Fibroblast of skin of left biceps (primary cell): ENCODE results near the gene SLC9A8.
A peak's percentile ranks its signal among the peaks of the same experiment; 100 is the strongest.
"Not testable (repeated sequence)": the region's sequence is repeated elsewhere in the genome, so short reads cannot be mapped to it uniquely, and the experiment has no call there.

Experiments
- DNase-seq, 2 experiments: peaks; one replicate each; pipeline ENCODE4 v3.0.0-alpha.2; 2013; ENCODE audit warnings: low read depth in 2 of 2

The SLC9A8 gene

GRCh38 chr20:49850463-49851230 lies 38.0 kb downstream of the SLC9A8 start:
- DNase-seq, result no peak

GRCh38 chr20:49851231-49851705 lies 38.6 kb downstream of the SLC9A8 start:
- DNase-seq, result no peak

DNA sequence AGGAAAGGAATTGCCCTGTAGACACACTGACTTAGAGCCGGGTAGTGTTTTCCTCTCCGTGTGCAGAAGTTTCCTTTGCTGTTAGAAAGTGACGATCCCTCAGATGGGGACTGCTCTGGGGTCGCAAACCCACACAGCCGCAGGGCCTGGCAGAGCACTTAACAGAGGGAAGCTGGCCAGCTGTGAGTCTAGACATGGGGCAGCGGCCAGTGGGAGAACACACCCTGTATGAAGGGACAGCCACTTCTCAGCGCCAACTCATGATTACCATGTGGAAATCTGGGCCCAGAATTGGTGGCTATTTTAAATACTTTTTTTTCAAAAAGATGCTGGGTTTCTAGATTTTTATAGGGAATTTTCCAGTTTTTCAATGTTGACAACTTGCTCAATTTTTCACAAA lies 39.4 kb downstream of the SLC9A8 start:
- DNase-seq, result no peak

DNA sequence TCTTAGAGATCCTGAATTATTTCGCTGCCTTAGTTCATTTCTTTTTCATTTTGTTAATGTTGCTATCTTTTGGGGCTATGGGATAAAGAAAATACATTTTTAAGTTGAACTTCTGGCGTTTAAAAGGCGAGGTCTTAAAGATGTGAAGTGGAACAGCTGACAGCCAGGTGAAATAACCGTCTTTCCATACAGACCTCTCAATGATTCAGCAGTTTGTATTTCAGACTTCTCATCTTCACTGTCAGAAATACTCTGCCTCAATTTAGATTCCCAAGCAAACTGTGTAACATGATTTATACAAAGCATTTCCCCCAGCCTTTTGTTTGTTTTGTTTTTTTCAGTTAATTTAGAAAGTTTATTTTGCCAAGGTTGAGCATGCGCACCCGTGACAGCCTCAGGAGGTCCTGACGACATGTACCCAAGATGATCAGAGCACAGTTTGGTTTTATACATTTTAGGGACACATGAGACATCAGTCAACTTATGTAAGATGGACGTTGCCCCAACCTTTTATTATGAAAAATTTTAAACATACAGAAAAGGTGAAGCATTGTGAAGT lies 40.0 kb downstream of the SLC9A8 start:
- no peak for DNase-seq

- DNase-seq, result no peak
Measured at GRCh38 chr20:49853640-49854039, 41.0 kb downstream of the SLC9A8 start.

GRCh38 chr20:49854190-49854875 lies 41.7 kb downstream of the SLC9A8 start:
- DNase-seq, result no peak

GRCh38 chr20:49856904-49857303 lies 44.3 kb downstream of the SLC9A8 start:
- no peak for DNase-seq

DNA sequence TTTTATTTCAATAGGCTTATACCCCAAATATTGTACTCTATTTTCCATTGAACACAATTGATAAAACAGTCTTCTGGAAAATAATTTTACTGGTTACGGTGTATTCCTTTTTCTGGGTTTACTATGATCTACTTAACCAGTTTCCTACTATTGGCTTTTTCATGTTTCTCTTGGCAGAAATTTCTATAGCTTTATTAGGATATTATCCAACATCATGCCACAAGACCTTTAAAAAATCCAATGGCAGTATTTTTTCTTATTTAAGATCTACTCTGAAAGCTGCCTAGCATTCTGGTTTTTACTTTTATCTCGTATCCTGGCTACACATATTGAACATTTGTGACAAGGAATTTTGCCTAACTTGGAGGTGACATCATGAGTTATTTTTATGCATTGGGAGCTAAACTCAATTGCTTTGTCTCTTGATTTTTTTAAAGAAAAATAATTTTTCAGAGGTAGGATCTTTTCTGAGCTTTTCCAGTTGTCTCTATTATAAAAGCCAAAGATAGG lies 45.5 kb downstream of the SLC9A8 start:
- DNase-seq, result no peak

- DNase-seq, result no peak
Measured at GRCh38 chr20:49859011-49859410, 46.4 kb downstream of the SLC9A8 start.

GRCh38 chr20:49859807-49860206 lies 47.2 kb downstream of the SLC9A8 start:
- no peak for DNase-seq

- not testable (repeated sequence) for DNase-seq
Measured at GRCh38 chr20:49861232-49861631, 48.6 kb downstream of the SLC9A8 start.

GRCh38 chr20:49862607-49863200 lies 50.1 kb downstream of the SLC9A8 start:
- no peak for DNase-seq

DNA sequence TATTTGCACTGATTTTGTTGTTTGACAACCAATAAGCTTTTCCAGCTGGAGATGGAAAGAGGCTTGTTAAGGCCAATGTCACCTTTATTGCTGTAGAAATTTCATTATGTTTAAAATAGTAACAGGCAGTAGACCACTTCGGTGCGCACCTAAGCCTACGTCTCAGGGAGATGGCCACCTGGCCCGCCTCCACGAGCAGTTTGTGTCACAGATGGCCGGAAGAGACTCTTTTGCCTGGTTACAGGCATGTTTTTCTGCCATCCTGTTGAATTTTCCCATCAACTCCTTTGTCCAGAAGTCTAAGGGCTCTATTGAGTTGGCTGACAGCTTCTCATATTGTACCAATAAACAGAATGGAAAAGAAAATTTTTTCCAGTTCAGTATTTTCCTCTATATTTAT lies 51.0 kb downstream of the SLC9A8 start:
- DNase-seq, result no peak

DNA sequence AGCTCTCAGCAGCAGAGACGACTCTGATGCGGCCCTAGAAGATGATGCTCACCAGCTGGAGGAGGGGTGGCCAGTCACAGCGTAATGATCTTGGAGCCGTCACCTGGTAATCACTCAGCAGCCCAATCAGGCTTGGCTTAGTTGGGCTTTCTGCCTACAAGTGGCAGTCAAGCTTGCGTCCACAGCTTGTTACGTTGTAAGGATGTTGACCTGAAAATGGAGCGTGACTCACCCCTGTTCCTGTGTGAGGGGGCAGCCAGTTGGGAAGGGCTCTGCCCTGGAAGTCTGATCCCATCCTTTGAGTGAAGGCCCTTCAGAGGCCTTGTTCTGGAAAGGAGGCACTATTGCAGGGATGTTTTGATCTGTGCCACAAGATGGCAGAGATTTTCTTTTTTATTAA lies 52.9 kb downstream of the SLC9A8 start:
- DNase-seq, result no peak

DNA sequence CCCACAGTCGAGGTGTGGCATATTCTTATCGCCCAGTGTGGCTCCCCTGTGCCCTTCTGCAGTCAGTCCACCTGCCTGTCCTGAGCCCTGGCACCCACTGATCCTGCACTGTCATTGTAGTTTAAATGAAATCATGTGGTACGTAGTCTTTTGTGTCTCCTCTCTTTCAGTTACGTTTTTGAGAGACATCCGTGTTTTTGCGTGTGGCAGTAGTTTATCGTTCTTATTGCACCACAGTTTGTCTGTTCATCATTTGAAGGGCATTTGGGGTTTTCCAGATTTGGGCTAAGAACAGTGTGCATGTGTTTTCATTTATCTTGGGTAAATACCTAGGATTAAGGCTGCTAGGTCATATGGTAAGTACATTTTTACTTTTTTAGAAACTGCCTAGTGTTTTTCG lies 53.4 kb downstream of the SLC9A8 start:
- DNase-seq, result peak; percentile 78 to 83

DNA sequence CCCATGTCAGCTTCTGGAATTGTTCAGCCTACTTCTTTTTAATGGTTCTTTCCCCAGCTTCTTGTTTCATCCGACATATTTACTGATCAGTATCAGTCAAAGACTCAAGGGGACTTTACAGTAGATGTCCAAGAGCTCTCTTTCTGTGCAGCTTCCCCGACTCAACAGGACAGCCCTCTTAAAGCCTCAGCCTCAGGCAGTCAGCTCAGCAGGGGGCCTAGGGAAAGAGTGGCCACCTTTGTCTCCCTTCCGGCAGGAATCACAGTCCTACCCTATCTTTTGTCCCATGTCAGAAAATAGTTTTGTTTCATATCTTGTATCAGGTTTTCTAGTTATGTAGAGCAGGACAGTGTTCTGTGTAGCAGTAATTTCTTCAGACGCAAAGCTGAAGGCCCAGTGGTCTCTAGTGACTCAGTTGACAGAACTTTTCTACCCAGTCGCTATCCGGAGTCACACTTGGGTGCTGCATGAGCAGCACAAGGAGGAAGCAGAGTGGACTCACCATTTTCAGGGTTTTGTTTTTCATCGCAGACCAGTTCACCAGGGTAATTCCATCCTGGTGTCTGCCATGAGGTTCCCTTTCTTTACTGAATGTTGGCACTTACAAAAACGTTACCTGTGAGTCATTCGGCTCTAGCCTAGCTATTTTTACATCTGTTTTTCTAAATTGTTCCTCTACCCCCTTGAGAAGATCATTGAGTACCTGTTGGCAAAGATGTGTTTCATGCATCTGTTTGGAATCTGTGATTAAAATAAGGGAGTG lies 55.0 kb downstream of the SLC9A8 start:
- no peak for DNase-seq

DNA sequence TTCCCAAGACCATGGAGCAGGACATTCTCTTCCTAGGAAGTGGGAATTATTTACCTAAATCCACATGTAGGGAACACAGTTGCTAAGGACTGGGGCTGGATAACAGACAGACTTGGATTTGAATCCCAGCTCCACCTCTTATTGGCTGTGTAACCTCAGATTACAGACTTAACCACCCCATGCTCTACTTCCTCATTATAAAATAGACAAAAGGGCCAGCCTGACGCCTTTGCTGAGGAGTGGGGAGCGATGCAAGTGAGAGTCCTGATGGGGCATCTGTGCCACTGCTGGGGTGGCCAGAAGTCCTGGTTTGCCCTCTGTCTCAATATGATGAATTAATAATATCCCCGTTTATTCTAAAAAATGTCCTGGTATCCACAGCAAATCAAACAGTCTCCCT lies 55.9 kb downstream of the SLC9A8 start:
- no peak for DNase-seq

DNA sequence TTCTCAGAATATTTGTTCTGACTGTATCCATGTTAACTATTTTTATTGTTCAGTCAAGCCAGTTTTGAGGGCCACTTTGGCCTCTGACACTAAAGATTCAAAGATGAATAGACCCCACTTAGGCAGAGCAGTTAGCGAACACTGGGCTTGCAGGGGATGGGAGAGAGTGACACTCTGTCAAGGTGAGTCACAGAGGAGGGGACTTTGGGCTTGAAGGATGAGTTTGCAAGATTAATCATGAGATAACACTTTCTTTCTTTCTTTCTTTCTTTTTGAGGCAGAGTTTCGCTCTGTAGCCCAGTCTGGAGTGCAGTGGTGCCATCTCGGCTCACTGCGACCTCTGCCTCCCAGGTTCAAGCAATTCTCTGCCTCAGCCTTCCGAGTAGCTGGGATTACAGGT lies 56.3 kb downstream of the SLC9A8 start:
- no peak for DNase-seq

- no peak for DNase-seq
Measured at GRCh38 chr20:49870261-49870660, 57.6 kb downstream of the SLC9A8 start.

GRCh38 chr20:49871391-49871948 lies 58.8 kb downstream of the SLC9A8 start:
- DNase-seq, result no peak

DNA sequence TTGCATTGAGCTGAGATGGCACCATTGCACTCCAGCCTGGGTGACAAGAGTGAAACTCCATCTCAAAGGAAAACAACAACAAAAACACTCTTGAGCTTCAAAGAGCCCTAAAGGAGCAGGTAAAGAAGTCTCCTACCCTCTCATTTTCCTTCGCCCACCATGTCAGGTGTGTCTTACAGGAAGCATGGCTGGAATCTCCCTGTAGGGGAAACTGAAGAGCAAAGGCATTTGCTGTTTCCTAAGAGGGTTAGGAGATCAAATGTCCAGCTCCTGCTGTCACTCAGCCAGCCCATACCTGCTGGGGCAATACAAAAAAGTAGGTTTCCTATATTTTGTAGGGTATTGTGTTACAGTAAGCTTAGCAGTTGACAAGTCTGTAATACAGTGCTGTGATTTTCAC lies 59.4 kb downstream of the SLC9A8 start:
- no peak for DNase-seq
